IMR-90 (cell line): ENCODE results near the gene TBCD. TPM values are rescaled to one million over a fixed set of nuclear protein-coding genes. Genes with fewer than 3 reads are reported as not detected.

Experiments
- ATAC-seq: fragments of 200-7000 bp; cut with Tn5 transposase; 2 replicates; pipeline ENCODE4 v1.9.1; 2020; ENCODE audit warnings: low read depth, mild to moderate bottlenecking, moderate library complexity
- BruUV-seq: library from RNA; stranded (reverse); fragments of 400-500 nt; replicated peaks from 2 replicates; lab custom pipeline; 2021; lab: Mats Ljungman, UMichigan
- CTCF ChIA-PET: fragments of 300-600 bp; formaldehyde crosslinking; extraction: SDS; loops from one replicate; lab custom pipeline; 2021; ENCODE audit warnings: antibody characterized with exemption; lab: Yijun Ruan, JAX
- POLR2A ChIA-PET: fragments of 300-600 bp; sonication (Branson Sonifier 250); formaldehyde crosslinking; loops from one replicate; lab custom pipeline; 2022; ENCODE audit warnings: antibody characterized with exemption; ENCODE audit not compliant: unreplicated experiment; lab: Charles Lee
- DNase-seq: peaks from one replicate; pipeline ENCODE4 v3.0.0; 2013
- H2AFZ ChIP-seq: replicated peaks from 2 replicates; pipeline ENCODE3; 2013; ENCODE audit warnings: low read length, mild to moderate bottlenecking; ENCODE audit not compliant: poor library complexity
- H2AK5ac ChIP-seq: 2 replicates; pipeline ENCODE4 v1.6.1; 2013; ENCODE audit warnings: low read depth, low read length, inconsistent platforms
- H2AK9ac ChIP-seq: replicated peaks from 2 replicates; pipeline ENCODE3; 2013; ENCODE audit warnings: mild to moderate bottlenecking, low read depth, low read length, moderate library complexity; ENCODE audit not compliant: poor library complexity
- H2BK120ac ChIP-seq: 2 replicates; pipeline ENCODE4 v1.6.1; 2013; ENCODE audit warnings: low read depth, low read length, inconsistent platforms
- H2BK15ac ChIP-seq: 3 replicates; pipeline ENCODE4 v1.6.1; 2013; ENCODE audit warnings: low read depth, low read length, inconsistent platforms
- H2BK20ac ChIP-seq: 2 replicates; pipeline ENCODE4 v1.6.1; 2013; ENCODE audit warnings: low read depth, mild to moderate bottlenecking, inconsistent platforms, low read length, moderate library complexity
- H2BK5ac ChIP-seq: 2 replicates; pipeline ENCODE4 v1.6.1; 2013; ENCODE audit warnings: mild to moderate bottlenecking, low read depth, low read length, inconsistent platforms; ENCODE audit not compliant: poor library complexity, severe bottlenecking
- H3K14ac ChIP-seq: replicated peaks from 2 replicates; pipeline ENCODE4 v1.6.1; 2013; ENCODE audit warnings: low read depth, low read length, inconsistent platforms
- H3K18ac ChIP-seq: 2 replicates; pipeline ENCODE4 v1.6.1; 2013; ENCODE audit warnings: low read depth, low read length, control low read depth
- H3K23ac ChIP-seq: 2 replicates; pipeline ENCODE4 v1.6.1; 2013; ENCODE audit warnings: low read depth, low read length, inconsistent platforms
- H3K27ac ChIP-seq: 2 replicates; pipeline ENCODE4 v1.5.1; 2013; ENCODE audit warnings: mild to moderate bottlenecking, control low read depth, low read length; ENCODE audit not compliant: insufficient read depth
- H3K27me3 ChIP-seq: 2 replicates; pipeline ENCODE4 v1.6.1; 2013; ENCODE audit warnings: low read length; ENCODE audit not compliant: control insufficient read depth, insufficient read depth
- H3K36me3 ChIP-seq: 2 replicates; pipeline ENCODE4 v1.6.1; 2013; ENCODE audit warnings: low read length, mixed read lengths; ENCODE audit not compliant: control insufficient read depth, insufficient read depth
- H3K4ac ChIP-seq: 2 replicates; pipeline ENCODE4 v1.6.1; 2013; ENCODE audit warnings: low read depth, low read length, inconsistent platforms
- H3K4me1 ChIP-seq: 2 replicates; pipeline ENCODE4 v1.6.1; 2013; ENCODE audit warnings: low read length, mixed read lengths; ENCODE audit not compliant: control insufficient read depth, insufficient read depth
- H3K4me2 ChIP-seq: 2 replicates; pipeline ENCODE4 v1.6.1; 2013; ENCODE audit warnings: low read depth, mild to moderate bottlenecking, control low read depth, low read length, moderate library complexity
- H3K4me3 ChIP-seq: 2 replicates; pipeline ENCODE4 v1.5.1; 2013; ENCODE audit warnings: low read depth, mild to moderate bottlenecking, control low read depth, low read length, moderate library complexity; ENCODE audit not compliant: insufficient read depth
- H3K56ac ChIP-seq: 2 replicates; pipeline ENCODE4 v1.6.1; 2013; ENCODE audit warnings: low read length, inconsistent platforms; ENCODE audit not compliant: insufficient read depth; ENCODE audit errors: extremely low read depth
- H3K79me1 ChIP-seq, 2 experiments: 2 replicates each; pipeline ENCODE4 v1.6.1; 2013; ENCODE audit warnings: low read length in 2 of 2, inconsistent platforms in 1 of 2, low read depth in 1 of 2
- H3K9ac ChIP-seq: 2 replicates; pipeline ENCODE4 v1.6.1; 2013; ENCODE audit warnings: low read depth, low read length, control low read depth
- H3K9me1 ChIP-seq: 2 replicates; pipeline ENCODE4 v1.6.1; 2013; ENCODE audit warnings: low read length, inconsistent platforms; ENCODE audit not compliant: insufficient read depth
- H3K9me3 ChIP-seq: 2 replicates; pipeline ENCODE4 v1.6.1; 2013; ENCODE audit warnings: low read length; ENCODE audit not compliant: control insufficient read depth, insufficient read depth
- H4K20me1 ChIP-seq: 2 replicates; pipeline ENCODE4 v1.6.1; 2013; ENCODE audit warnings: low read length, inconsistent platforms; ENCODE audit not compliant: insufficient read depth
- H4K5ac ChIP-seq: 2 replicates; pipeline ENCODE4 v1.6.1; 2013; ENCODE audit warnings: mild to moderate bottlenecking, low read depth, low read length, control low read depth
- H4K8ac ChIP-seq, 2 experiments: 2 replicates each; pipeline ENCODE4 v1.6.1; 2013; ENCODE audit warnings: low read depth in 2 of 2, low read length in 2 of 2, control low read depth in 1 of 2, inconsistent platforms in 1 of 2
- H4K91ac ChIP-seq: 2 replicates; pipeline ENCODE4 v1.6.1; 2013; ENCODE audit warnings: low read depth, low read length, inconsistent platforms; ENCODE audit not compliant: insufficient read depth
- POLR2A ChIP-seq: IDR thresholded peaks from 2 replicates; pipeline ENCODE4 v1.6.1; 2012; ENCODE audit warnings: mild to moderate bottlenecking, low read depth, low read length
- WGBS, 2 experiments: methylation state at CpG; one replicate each; pipeline versions ENCODE4 v1.1.5 to v1.1.7; 2013; ENCODE audit warnings: missing lambda C conversion rate in 2 of 2; ENCODE audit not compliant: insufficient read length in 1 of 2; ENCODE audit errors: extremely low coverage in 2 of 2; 5-methylcytosine and 5-hydroxymethylcytosine counted together
- dilution Hi-C: fragments of 300-500 bp; cut with HindIII; formaldehyde crosslinking; loops from one replicate; pipeline ENCODE4 v1.14.3; 2018; ENCODE audit warnings: low sequenced_read_pairs; ENCODE audit not compliant: unreplicated experiment
- in situ Hi-C: fragments of 300-500 bp; cut with MboI; formaldehyde crosslinking; loops from 3 replicates; pipeline ENCODE4 v1.14.3; 2019; ENCODE audit warnings: low sequenced_read_pairs, inconsistent platforms, mixed read lengths
- intact Hi-C: fragments of 100-400 bp; cut with micrococcal nuclease; formaldehyde crosslinking; loops from 2 replicates; pipeline ENCODE4 v1.10.0; 2022
- polyA plus RNA-seq, 3 experiments: library from polyadenylated mRNA; depleted of rRNA; stranded (reverse); fragments of >200 nt; gene quantifications; 2 replicates each; pipeline ENCODE4 v1.2.3, GENCODE V29; 2012; ENCODE audit warnings: low replicate concordance in 1 of 3
- total RNA-seq: library from RNA; depleted of rRNA; stranded (reverse); fragments of >200 nt; gene quantifications from 2 replicates; pipeline ENCODE4 v1.2.3, GENCODE V29; 2012

The TBCD gene
- total and polyA plus RNA-seq, 2 of the 4 experiments (the other 2 are of a cell fraction) = 21.9 to 54.5 TPM

DNA sequence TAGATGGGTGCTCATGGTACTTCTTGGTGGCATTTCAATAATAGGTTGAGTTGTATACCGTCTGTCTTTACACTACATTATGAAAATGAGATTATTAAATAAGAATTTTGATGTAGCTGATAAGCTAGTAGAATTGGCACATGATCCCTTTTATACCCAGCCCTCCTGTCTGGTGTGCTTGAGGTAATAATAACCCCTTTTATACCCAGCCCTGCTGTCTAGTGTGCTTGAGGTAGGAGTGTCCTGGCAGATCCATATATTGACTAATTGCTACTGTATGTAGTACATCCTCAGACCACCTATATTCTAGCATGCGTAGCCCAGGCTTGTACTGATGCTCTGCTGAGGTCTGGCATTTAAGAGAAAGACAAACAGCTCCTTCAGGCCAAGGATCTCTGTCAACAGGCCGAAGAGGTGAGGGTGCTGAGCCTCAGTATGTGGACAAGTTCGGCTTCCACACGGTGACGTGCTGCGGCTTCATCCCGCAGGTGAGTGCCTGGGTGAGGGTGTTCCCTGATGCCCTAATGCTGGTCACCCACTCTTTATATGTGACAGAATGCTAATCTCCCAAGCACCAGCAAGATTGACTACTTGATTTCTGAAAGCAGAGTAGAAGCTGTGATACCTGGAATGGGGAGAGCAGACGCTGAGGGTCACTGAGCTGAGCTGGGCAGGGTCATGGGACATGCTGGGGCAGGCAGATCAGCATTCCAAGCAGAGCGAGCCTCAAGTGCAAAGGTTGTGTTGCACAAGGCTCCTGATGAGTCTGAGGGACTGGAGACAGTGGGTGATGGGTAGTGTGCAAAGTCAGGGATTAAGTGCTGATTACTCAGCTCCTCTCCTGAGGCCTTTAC, 10.7 kb upstream of the TBCD start:
- Histone ChIP-seq H3K36me3 (peaks cover 18% of the 10 kb centered on the region), H2BK15ac (no peak overlapping the region), H3K27me3 (no peaks in the 10 kb centered on the region), H2AK9ac (no peak overlapping the region), H3K18ac (no peak overlapping the region), H3K4me3 (no peak overlapping the region), H3K79me1 (no peaks in the 10 kb centered on the region), H3K9me3 (peaks cover 13% of the 10 kb centered on the region), H3K56ac (no peak overlapping the region), H3K4me1 (peaks cover under 1% of the 10 kb centered on the region; the same call in 1 of the 2 replicates), H3K4ac (no peak overlapping the region), H2BK5ac (no peak overlapping the region), H4K20me1 (no peaks in the 10 kb centered on the region), H4K91ac (no peak overlapping the region), H4K8ac (no peak overlapping the region), H3K9ac (no peak overlapping the region), H3K27ac (no peak overlapping the region), H4K5ac (no peak overlapping the region), H3K9me1 (no peaks in the 10 kb centered on the region), H3K4me2 (no peak overlapping the region), H2BK120ac (no peak overlapping the region), H3K23ac (no peak overlapping the region), H3K14ac (no peak overlapping the region), H2AFZ (no peak overlapping the region), H2AK5ac (no peak overlapping the region), H2BK20ac (no peak overlapping the region)
- ChIA-PET CTCF (no interaction called here), POLR2A (no interaction called here)
- ATAC-seq = no peak
- dilution Hi-C loops = no loop called here
- intact Hi-C loops = no loop called here
- in situ Hi-C loops = no loop called here
- TF ChIP-seq POLR2A = no peak
- WGBS, 2 experiments = 86% methylated on average over 1 of the region's 10 CpGs; no CpG with 5 or more reads in 1 of the 2 experiments
- no TSS peak for BruUV-seq
- no peak for DNase-seq
